GM10847 (cell line): Measurements from ENCODE around the gene CMBL.

ENCODE experiments used
- POLR2A ChIP-seq: IDR thresholded peaks from 2 replicates; pipeline ENCODE4 v1.6.1; 2011; ENCODE audit not compliant: insufficient read length; ENCODE audit errors: extremely low read depth

Gene CMBL

DNA sequence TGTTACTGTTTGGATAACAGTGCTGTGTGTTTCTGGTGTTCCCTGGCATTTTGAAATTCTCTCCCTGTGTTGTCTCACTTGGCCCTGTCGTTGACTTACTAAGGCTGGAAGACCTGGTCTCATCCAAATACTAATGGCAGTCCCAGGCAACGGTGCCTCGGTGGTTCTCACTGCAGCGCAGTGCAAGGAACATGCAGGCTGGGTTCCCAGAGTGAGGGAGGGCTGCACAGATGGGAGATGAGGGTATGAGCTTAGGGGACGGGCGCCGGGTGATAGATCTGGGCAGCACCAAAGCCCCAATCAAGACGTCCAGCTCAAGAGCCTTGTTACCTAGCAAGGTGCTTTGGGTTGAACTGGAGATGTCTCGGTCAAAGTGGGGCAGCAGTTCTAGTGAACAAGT lies 46.6 kb downstream of the CMBL start:
- TF ChIP-seq POLR2A = no peak

DNA sequence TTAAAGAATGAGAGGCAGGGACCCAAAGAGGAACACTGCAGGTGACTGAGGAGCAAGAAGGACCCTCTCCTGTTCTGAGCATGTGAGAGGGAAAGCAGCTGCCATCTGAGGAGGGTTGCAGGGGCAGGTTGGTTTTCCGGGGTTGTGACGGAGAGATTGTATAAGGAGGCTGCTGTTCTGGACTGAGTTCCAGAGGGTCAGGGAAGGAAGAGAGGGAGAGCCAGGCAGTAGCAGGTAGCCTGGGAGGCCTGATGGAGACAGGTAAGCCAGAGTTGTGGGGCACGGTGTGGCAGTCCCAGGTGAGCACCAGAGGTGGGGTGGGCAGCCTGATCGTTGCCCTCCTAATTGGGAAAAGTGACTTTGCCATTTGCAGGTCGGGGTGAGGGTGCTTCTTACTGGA lies 47.8 kb downstream of the CMBL start:
- no peak for TF ChIP-seq POLR2A

GRCh38 chr5:10257870-10258269 lies 49.8 kb downstream of the CMBL start:
- no peak for TF ChIP-seq POLR2A

- no peak for TF ChIP-seq POLR2A
Observed at GRCh38 chr5:10254686-10255085, 53.0 kb downstream of the CMBL start.

DNA sequence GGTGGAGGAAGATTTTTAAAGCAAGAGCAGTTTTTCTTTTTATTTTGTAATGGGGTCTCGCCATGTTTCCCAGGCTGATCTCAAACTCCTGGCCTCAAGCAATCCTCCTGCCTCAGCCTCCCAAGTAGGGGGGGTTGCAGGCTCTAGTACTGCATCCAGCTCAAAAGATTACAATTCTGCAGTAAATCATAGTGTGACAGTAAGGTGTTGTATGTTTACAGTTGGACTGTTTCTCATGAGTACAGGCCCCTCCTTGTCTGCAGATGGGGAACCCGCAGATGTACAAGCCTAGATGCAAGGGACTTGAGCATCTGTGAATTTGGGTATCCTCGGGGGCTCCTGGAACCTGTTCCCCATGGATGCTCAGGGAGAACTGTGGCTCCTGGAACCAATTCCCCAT lies 54.3 kb downstream of the CMBL start:
- TF ChIP-seq POLR2A = no peak

- TF ChIP-seq POLR2A = no peak
Observed at GRCh38 chr5:10251405-10251804, 56.3 kb downstream of the CMBL start.

- no peak for TF ChIP-seq POLR2A
Observed at GRCh38 chr5:10250806-10251276, 56.9 kb downstream of the CMBL start.

- TF ChIP-seq POLR2A = peak; percentile 83
Observed at GRCh38 chr5:10249948-10250805, 57.5 kb downstream of the CMBL start, which contains the start of gene CCT5. Gene CCT5 (plus strand): TSS chr5:10250280. CDS start chr5:10250341, 61 bp downstream.

GRCh38 chr5:10248378-10249260 lies 59.1 kb downstream of the CMBL start:
- no peak for TF ChIP-seq POLR2A

DNA sequence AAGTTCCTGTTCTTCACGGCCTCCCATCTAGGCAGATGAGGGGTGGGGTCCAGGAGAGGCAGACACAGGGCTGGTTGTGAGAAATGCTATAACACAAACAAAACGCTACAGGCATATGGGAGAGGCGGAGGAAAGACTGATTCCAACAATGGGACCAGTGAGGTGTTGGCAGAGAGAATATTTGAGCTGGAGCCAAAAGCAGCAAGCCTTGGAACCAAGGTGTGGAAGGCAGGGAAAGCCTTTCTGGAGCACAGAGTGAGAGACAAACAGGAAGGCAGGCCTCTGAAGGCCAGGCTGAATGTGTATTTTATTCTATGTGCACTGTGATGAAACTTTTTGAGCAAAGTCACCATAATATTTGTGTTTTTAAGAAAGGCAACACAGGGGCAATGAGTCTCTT lies 60.9 kb downstream of the CMBL start:
- no peak for TF ChIP-seq POLR2A

- no peak for TF ChIP-seq POLR2A
Observed at GRCh38 chr5:10244342-10244944, 63.3 kb downstream of the CMBL start.

GRCh38 chr5:10243660-10244240 lies 64.0 kb downstream of the CMBL start:
- TF ChIP-seq POLR2A = no peak

- no peak for TF ChIP-seq POLR2A
Observed at GRCh38 chr5:10235350-10235749, 72.4 kb downstream of the CMBL start.

DNA sequence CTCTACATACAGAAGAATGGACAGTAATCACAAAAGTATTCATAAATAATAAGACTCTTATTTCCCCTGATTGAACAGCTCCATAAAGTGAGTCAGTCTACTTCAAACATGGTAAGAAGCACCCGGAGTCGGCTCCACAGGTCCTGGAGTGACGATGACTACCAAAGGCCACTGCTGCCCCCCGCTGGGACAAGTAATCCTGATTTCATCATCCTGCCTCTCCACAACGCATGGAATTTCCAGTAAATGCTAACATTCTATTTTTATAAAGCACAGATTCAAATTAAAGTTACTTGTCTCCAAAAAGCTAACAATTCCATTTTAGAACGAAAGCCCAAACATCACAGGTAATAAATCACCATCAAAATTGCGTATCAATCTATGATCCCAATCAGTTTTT lies 74.2 kb downstream of the CMBL start:
- TF ChIP-seq POLR2A = no peak

GRCh38 chr5:10233011-10233410 lies 74.7 kb downstream of the CMBL start:
- no peak for TF ChIP-seq POLR2A

GRCh38 chr5:10232386-10232785 lies 75.3 kb downstream of the CMBL start:
- no peak for TF ChIP-seq POLR2A
